MCF 10A (cell line): ENCODE measurements around the gene DNAJC28. TPM values are rescaled to one million over a fixed set of nuclear protein-coding genes. Genes with fewer than 3 reads are reported as not detected.

Source experiments
- BruUV-seq: library from RNA; stranded (reverse); fragments of 400-500 nt; replicated peaks from 2 replicates; lab custom pipeline; 2021; lab: Mats Ljungman, UMichigan
- CTCF ChIA-PET: fragments of 300-600 bp; sonication (Branson Sonifier 250); formaldehyde crosslinking; extraction: SDS; loops from one replicate; lab custom pipeline; 2021; ENCODE audit warnings: antibody characterized with exemption, inconsistent platforms; lab: Yijun Ruan, JAX
- POLR2A ChIA-PET: fragments of 300-600, 350-650 bp; sonication (Branson Sonifier 250); formaldehyde crosslinking; extraction: SDS; loops from one replicate; lab custom pipeline; 2020; ENCODE audit warnings: antibody characterized with exemption, inconsistent platforms; lab: Yijun Ruan, JAX
- DNase-seq: peaks from one replicate; pipeline ENCODE4 v3.0.0-alpha.2; 2018; ENCODE audit not compliant: unreplicated experiment
- H3K27ac Mint-ChIP-seq: one replicate; pipeline ENCODE4 v1.8.0; 2022; ENCODE audit warnings: mild to moderate bottlenecking, low read depth, mixed read lengths; ENCODE audit not compliant: unreplicated experiment
- H3K27me3 Mint-ChIP-seq: one replicate; pipeline ENCODE4 v1.8.0; 2022; ENCODE audit warnings: mixed read lengths; ENCODE audit not compliant: insufficient read depth, unreplicated experiment
- H3K36me3 Mint-ChIP-seq: one replicate; pipeline ENCODE4 v1.8.0; 2022; ENCODE audit warnings: mild to moderate bottlenecking, moderate library complexity, mixed read lengths; ENCODE audit not compliant: insufficient read depth, unreplicated experiment
- H3K4me1 Mint-ChIP-seq: one replicate; pipeline ENCODE4 v1.8.0; 2022; ENCODE audit warnings: mixed read lengths; ENCODE audit not compliant: insufficient read depth, unreplicated experiment
- H3K4me3 Mint-ChIP-seq: one replicate; pipeline ENCODE4 v1.8.0; 2022; ENCODE audit warnings: mild to moderate bottlenecking, moderate library complexity, mixed read lengths; ENCODE audit not compliant: unreplicated experiment
- H3K9me3 Mint-ChIP-seq: one replicate; pipeline ENCODE4 v1.8.0; 2022; ENCODE audit warnings: mixed read lengths; ENCODE audit not compliant: unreplicated experiment
- CTCF ChIP-seq: fragments of 200-600 bp; IDR thresholded peaks from one replicate; pipeline ENCODE4 v1.8.0; 2022; ENCODE audit warnings: antibody characterized with exemption, mild to moderate bottlenecking; ENCODE audit not compliant: unreplicated experiment
- intact Hi-C: fragments of 100-400 bp; cut with micrococcal nuclease; formaldehyde crosslinking; loops from 2 replicates; pipeline ENCODE4 v1.14.1; 2022
- total RNA-seq: library from RNA; stranded (reverse); gene quantifications from 2 replicates; pipeline ENCODE4 v1.2.3, GENCODE V29; 2022

The DNAJC28 gene
- total RNA-seq, 1 experiment from 2014 or later = 0.28 TPM

GRCh38 chr21:33496345-33496744 is 4.8 kb upstream of the DNAJC28 start:
- POLR2A ChIA-PET = no interaction called here
- Mint-ChIP-seq H3K4me1 (peaks cover 6% of the 10 kb centered on the region), H3K9me3 (no peaks in the 10 kb centered on the region), H3K4me3 (no peak overlapping the region), H3K36me3 (no peaks in the 10 kb centered on the region), H3K27me3 (no peaks in the 10 kb centered on the region), H3K27ac (no peak overlapping the region)
- BruUV-seq = no TSS peak
- CTCF ChIA-PET = no interaction called here
- peak; percentile 4 for DNase-seq
- intact Hi-C loops = no loop called here
- TF ChIP-seq CTCF = no peak

- Mint-ChIP-seq H3K27me3 (no peaks in the 10 kb centered on the region), H3K4me1 (peaks cover 7% of the 10 kb centered on the region), H3K9me3 (no peaks in the 10 kb centered on the region), H3K4me3 (no peak overlapping the region), H3K27ac (no peak overlapping the region), H3K36me3 (no peaks in the 10 kb centered on the region)
- ChIA-PET CTCF (no interaction called here), POLR2A (interaction anchor here (1.0 kb wide), 1 partner anchor 16 kb away, joined by 3 read pairs; the partner anchor contains the start of gene TMEM50B)
- TF ChIP-seq CTCF = no peak
- BruUV-seq = no TSS peak
- no peak for DNase-seq
- intact Hi-C loops = no loop called here
Measured at GRCh38 chr21:33495743-33496142, 4.2 kb upstream of the DNAJC28 start.

GRCh38 chr21:33493756-33494155 is 2.2 kb upstream of the DNAJC28 start:
- Mint-ChIP-seq H3K27ac (no peak overlapping the region), H3K9me3 (no peaks in the 10 kb centered on the region), H3K4me3 (no peak overlapping the region), H3K27me3 (no peaks in the 10 kb centered on the region), H3K36me3 (no peaks in the 10 kb centered on the region), H3K4me1 (peaks cover 7% of the 10 kb centered on the region)
- no TSS peak for BruUV-seq
- no peak for DNase-seq
- no peak for TF ChIP-seq CTCF
- CTCF ChIA-PET = no interaction called here
- intact Hi-C loops = no loop called here
- POLR2A ChIA-PET = no interaction called here

- Mint-ChIP-seq H3K27ac (no peak overlapping the region), H3K4me3 (peak overlapping the region; percentile 96), H3K9me3 (no peaks in the 10 kb centered on the region), H3K27me3 (no peaks in the 10 kb centered on the region), H3K36me3 (no peaks in the 10 kb centered on the region), H3K4me1 (peaks cover 7% of the 10 kb centered on the region)
- TF ChIP-seq CTCF = no peak
- no TSS peak for BruUV-seq
- intact Hi-C loops = no loop called here
- DNase-seq = peak; percentile 91
- ChIA-PET CTCF (no interaction called here), POLR2A (interaction anchor here (3.2 to 3.4 kb wide), 2 partner anchors 12 to 50 kb away, joined by 33 to 92 read pairs; partner anchors contain the start of genes GART, SON and TMEM50B)
Measured at GRCh38 chr21:33492571-33492970, 1.1 kb upstream of the DNAJC28 start.
